ENCODE data around the gene ZNF281.

The ZNF281 gene

DNA sequence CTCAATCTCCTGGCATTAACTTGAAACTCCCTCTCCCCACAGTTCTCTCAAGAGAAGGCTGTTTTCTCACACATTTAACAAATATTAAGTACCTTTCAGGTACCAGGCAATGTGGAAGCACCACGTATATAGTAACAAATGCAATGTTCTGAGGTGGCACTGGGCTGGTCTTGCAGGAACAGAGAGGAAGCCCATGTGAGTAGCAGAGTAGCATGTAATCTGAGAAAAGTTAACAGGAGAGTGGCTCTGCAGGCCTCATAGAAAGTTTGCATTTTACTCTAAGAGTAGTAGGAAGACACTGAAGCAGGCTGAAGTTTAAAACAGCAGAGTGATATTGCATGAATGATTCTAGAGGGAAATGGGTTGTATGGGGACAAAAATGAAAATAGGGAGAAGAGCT lies 21.0 kb downstream of the ZNF281 start:
- no peak for DNase-seq

DNA sequence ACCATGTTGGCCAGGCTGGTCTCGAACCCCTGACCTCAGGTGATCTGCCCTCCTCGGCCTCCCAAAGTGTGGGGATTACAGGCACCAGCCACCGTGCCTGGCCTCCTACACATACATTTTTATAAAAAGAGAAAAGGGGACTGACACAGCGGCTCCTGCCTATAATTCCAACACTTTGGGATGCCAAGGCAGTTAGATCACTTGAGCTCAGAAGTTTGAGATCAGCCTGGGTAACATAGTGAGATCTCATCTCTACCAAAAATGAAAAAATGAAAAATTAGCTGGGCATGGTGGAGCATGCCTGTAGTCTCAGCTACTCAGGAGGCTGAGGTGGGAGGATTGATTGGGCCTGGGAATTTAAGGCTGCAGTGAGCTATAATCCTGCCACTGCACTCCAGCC lies 23.4 kb downstream of the ZNF281 start:
- DNase-seq: no peak

DNA sequence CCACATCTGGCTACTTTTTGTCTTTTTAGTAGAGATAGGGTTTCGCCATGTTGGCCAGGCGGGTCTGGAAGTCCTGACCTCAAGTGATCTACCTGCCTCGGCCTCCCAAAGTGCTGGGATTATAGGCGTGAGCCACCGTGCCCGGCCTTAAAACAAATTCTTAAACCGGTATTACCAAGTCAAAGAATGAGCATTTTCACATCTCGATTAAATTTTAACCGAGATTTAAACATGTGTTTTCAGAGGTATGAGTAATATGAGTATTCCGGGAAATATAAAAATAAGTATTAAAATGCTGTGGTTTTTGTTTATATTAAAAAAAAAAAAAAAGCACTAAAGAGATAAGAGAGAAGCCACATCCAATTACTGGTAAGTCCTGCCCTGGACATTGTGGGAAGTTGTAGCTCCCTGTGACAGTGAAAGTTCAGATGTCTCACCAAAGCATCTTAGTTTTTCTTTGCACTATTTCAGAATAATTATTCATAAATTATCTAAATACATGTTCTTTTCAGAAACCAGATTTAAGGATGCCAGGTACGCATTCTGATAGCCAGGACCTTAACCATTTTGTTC lies 24.9 kb downstream of the ZNF281 start:
- no peak for DNase-seq

DNA sequence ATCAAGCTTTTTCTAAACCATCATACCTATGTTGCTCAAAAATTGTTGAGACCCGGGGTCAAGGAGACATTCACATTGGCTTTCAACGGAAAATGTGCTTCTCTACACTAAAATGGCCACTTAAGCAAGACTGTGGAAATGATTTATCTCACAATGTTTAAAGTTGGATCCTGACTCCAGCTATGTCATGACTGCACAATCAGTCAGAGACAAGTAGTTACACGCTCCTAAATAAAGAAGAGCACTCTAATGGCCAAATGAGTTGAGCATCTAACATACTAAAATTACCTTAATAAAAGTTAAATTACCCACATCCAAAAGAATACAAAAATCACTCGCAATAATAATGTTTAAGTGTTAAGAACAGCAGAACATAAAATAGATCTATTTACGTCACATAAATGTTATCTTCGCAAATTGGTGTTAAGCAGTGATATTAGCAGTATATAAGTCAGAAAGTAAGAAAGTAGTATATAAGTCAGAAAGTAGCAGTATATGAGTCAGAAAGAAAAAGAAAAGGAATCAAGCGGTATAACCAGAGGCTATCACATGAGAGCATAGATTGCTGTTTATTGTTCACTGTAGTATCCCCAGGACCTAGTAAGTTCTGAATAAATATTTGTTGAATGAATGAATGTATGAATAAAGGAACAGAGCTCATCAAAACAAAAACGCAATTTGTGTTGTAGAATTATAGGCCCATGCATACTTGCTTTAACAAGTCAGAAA lies 28.4 kb downstream of the ZNF281 start:
- no peak for DNase-seq

DNA sequence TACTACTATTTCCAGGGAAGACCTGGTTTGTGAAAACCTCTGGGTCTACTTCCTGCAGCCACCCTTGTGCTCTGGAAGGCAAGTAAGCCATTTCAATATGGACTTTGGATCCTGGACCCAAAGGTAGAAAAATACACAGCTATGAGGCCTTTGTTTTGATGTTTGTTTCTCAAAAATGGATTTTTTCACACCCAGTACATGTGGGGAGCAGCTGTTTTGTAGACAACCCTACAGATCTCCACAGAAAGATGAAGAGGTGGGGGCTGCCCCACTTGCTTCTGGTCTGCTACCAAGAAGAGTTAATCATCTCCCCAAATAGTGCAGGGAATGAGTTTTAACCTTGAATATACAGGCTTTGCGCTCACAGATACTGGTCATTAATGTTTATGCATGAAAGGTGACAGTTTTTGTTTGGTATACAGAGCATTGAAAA lies 29.2 kb downstream of the ZNF281 start:
- no peak for DNase-seq

DNA sequence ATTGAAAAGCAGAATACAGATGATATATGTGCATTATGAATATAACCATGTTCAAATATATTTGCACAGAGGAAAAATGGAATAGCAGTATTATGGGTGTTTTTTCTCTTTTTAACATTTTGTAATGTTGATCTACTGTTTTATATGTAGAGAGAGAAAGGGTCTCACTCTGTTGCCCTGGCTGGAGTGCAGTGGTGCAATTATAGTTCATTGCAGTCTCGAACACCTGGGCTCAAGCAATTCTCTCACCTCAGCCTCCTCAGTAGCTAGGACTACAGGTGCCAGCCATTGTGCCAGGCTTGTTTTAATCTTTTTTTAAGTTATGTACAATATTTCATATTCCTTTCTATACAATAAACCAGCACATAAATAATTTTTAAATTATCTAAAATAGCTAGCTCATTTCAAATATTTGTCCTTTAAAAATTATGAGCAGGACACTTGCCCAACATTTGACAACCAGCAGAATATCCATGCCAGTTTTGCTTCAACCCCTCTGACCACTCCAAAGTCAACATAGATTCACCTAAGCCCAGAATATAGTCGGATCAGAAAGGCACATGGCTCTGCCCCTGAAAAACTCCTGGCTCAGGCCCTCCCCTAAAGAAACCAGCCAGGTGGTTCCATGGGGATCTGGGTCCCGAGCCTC lies 29.8 kb downstream of the ZNF281 start:
- no peak for DNase-seq

DNA sequence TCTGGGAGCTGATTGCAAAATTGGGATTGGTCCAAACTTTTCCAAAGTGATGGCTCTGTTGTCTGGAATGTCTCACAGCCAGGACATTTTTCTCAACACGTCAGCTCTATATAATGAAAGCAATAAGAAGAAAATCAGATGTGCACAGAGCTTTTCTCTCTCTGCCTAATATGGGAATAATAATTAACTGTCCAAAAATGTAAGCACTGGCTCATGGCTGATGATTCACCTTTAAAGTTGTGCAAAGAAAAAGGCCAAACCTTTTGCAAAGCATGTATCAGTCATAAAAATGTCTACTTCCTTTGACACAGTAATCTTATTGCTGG lies 30.4 kb downstream of the ZNF281 start:
- no peak for DNase-seq

DNA sequence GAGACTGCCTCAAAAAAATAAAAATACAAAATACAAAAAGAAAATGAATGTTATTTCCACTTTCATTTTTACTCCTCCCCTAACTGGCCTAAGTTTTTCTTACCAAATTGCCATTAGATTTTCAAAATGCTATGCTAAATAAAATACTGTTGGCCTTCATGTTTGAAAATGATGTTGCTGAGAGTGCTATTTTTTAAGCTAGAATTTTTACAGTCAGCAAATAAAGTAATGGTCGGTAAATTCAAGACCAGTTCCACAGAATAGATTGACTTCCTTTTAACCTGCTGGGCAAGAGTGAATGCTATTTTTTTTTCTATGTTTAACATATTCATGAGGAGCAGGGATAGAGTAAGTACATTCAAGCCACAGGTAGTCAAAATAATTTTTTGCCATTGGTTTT lies 31.7 kb downstream of the ZNF281 start:
- DNase-seq: no peak

DNA sequence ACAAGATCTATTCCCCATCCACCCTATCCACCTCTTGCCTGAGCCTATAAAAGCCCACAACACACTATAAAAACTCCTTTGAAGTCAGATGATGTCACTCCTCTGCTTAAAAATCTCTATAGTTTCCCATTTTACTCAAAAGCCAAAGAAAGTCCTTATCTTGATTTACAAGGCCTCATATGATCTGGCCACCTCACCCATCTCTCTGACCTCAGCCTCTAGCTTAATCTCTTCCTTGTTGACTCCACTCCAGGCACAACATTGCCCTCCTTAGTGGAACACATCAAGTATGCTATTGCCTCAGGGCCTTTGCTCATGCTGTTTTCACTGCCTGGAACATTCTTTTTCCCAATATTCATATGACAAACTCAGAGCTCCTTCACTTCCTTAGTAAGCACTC lies 33.3 kb downstream of the ZNF281 start:
- no peak for DNase-seq

DNA sequence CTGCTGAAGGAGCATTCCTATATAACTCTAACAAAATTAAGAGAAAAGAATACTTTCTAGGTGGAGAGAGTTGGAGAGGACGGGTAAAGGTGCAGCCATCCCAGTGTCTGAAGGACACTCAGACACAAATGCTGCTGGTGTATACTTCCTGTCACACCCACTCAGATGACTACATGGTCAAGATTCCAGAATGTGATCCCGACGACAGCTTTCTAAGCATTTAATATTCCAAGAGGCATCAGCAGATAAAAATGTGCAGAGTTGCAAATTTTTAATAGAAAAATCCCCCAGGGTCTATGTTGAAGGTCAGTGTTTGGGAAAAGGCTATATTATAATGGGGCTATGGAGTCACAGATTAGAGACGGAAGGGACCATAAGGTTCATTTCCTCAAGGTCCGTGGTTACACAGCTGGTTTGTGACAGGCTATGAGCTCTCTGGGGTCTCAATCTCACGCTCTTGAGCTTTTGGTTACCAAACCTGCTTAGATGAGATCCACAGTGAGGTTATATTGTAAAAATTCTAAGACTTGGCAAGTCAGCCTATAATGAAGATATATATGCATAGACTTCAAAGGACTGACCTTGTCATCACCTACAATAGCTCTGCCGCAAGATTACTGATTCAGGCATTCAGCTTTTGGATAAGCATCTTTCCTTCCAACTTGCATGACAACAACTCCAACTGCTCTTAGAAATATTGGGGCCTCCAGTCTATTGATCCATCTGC lies 35.1 kb downstream of the ZNF281 start:
- no peak for DNase-seq

DNA sequence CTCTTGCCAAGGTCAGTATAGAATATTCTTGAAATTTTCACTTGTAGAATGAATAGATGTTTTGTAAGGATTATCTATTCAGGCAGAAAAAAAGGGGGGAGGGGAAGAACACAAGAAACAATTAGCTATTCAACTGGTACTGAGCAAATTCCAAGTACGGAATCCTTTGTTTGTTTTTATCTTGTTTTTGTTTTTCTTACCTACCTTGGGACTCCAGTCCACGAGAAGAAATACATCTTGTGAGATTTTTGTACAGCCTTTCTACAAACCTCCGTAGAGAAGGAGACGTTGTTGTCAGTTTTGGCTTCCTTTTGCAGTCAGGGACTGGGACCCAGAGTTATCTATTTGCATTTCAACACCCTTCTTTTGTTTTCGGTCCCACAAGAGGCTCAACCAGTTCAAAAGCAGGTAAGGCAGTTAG lies 36.0 kb downstream of the ZNF281 start:
- DNase-seq: no peak

DNA sequence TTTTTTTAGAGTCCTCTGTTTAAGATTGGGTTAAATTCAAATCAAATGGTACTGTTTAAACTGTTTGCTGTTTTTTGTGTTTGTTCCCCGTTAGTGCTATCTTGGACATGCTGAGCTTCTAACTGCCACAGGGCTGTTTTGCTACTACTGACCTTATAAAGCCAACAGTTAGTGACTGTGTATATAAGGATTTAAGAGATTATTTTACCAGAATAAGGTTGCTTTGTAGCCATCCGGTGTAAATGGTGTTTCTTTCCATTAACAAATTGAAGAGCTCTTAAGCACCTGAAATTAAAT lies 37.0 kb downstream of the ZNF281 start:
- DNase-seq: no peak

DNA sequence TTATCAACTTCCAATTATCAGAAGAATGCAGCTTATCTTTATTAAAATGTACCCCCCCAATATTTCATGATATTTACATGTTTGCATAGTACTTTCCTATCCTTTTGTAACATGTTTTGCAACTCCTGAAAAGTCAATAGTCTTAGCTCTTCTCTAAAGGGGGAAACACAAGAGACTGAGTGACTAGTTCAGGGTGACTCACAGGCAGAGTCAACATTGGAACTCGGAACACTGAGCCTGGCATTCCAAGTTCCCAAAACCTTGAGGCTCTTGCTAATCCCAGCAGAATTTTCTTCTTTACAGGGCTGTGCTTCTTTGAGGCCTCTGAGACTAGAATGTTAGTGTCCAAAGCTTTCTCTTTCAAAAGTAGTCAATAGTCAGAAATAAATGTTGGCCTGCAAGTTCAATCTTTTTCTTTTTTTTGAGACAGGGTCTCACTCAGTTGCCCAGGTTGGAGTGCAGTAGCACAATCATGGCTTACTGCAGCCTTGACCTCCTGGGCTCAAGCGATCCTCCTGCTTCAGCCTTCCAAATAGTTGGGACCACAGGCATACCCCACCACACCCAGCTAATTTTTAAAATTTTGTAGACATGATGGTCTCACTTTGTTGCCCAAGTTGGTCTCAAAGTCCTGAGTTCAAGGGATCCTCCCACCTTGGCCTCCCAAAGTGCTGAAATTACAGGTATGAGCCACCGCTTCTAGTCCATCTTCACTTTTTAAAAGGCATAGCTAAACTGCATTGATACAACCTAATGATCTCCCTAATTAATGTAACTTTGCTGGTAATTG lies 37.5 kb downstream of the ZNF281 start:
- no peak for DNase-seq

DNA sequence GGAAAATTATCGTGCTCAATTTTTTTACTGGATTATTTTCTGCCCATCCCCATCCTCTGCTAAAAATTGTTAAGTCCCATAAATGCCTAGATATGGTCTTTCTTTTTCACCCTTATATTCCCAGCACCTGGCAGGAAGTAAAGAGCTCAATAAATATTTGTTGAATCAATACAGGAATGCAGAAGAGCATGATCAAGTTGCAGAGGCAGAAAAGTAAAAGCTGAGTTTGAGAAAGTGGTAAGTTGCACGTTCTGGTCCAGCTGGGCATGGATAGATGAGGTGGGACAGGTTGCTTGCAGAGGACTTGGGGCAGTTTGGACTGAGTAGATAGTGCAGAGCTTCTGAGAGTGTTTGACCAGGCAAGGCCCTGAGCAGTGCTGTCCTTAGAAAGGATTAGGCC lies 40.1 kb downstream of the ZNF281 start:
- no peak for DNase-seq

DNA sequence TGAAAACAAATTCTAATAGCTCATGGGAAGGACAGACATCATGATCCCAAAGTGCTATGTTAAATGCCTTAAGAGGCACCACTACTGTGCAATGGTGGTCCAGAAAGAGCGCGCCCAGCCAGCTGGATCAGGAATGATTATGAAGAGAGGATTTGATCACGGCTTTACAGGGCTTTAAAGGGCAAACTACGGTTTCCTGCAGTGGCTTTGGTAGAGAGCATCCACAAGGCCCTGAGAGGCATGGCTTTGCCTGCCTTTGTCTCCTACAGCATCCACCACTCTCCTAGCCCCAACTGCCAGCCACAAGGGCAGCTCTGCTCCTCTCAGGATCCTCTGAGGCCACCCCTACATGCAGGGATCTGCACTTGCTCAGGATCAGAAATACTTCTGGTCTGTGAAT lies 40.7 kb downstream of the ZNF281 start:
- DNase-seq: no peak

DNA sequence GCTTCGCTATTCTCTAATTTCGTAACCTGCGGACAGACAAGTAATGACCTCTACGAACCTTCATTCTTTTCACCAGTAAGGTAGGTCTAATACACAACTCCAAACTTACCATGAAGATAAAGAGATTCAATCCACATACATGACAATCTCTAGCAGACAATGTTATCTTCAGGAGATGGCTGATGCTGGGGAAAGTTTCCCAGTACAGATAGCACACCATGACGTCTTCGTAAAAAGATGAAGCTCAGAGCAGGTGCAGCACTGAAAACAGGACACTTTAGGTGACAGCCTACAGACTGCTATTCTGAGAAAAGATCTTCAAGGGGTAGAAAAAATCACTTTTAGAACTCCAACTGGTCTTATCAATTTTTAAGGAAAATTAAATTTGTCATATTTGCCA lies 41.3 kb downstream of the ZNF281 start:
- DNase-seq: no peak

DNA sequence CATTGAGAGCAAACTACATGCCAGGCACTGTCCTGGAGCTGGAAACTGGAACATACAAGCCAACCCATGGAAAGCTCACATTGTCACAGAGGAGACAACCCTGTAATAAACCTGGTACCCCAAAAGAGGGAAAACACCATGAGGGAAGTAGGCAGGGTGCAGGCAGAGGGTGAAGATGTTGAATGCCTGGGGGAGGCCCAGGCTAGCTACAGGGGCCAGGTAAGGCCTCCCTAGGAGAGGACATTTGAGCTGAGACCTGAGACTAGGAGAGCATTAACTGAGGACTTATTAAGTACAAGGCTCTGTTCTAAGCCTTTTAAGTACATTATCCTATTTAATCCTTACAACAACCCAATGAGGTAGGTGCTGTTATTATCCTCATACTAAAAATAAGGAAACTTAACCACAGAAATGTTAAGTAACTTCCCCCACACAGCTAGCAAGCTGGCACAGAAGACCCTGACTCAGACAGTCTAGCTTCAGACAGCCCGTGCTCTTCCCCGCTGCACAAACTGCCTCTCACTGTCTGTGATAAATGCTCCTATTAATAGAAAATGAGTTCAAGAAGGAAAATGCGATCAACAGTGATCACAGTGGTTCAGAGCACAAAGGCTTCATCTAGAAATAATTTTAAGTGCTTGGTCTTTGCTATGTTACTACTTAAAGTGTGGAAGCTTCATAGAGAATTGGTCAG lies 41.8 kb downstream of the ZNF281 start:
- DNase-seq: no peak

DNA sequence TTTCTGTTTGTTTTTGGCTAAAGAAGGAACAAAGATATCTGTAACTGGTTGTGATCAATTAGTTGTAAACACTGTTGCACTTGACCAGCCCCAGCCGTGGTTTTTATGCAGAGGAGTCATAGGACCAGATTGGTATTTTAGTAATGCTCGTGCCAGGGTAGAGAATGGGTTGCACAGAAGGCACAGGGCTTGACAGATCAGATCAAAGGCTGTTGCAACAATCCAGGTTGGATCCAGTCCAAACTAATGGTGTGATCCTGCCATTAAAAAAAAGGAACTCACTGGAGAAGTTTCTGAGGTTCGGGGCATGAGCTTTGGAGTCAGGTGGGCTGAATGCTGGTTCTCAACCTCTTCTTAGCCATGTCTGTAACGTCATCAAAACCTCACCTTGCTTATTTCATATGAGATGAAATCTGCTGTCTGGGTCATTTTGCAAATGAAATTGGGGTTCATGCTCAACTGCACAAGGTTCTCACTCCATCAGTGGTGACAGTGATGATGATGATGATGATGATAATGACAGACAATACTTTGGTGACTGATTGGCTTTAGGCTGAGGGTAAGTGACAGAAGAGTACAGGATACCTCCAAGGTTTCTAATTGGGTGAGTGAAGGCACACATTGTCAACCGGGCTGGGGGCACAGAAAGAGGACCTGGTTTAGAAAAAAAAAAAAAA lies 43.1 kb downstream of the ZNF281 start:
- DNase-seq: no peak

DNA sequence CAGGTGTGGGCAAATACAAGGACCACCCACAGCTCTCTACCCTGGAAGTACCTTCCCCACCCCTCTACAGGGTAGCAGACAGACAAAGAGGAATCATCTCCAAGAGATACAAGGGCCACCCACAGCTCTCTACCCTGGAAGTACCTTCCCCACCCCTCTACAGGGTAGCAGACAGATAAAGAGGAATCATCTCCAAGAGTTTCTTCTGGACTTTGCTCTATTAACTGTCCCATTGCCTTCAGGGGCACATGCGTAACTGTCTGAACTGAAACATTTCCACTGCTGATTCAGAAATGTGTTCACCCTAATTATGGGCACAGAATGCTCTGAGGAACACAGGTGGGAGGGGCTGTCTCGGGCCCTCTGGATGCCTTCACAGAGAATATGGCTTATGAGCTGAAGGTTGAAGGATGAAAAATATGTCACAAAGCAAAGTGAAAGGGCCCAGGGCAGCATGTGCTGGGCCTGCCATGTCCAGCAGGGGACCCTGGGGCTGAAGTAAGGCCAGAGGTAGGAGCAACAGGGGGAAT lies 43.9 kb downstream of the ZNF281 start:
- DNase-seq: no peak

DNA sequence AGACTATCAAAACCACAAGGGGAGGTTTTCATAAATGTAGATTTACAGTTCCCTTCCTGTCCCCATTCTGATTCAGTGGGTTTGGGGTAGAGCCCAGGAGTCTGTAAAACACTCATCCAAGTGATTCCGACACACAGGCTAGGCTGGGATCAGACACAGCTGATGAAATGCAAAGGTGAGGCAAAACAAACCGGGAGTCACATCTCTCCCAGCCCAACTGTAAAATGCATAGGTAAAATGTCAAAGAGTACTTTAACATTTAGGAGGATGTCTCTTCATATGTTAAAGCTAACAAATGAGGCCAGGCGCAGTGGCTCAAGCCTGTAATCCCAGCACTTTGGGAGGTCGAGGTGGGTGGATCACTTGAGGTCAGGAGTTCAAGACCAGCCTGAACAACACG lies 45.0 kb downstream of the ZNF281 start:
- no peak for DNase-seq

DNA sequence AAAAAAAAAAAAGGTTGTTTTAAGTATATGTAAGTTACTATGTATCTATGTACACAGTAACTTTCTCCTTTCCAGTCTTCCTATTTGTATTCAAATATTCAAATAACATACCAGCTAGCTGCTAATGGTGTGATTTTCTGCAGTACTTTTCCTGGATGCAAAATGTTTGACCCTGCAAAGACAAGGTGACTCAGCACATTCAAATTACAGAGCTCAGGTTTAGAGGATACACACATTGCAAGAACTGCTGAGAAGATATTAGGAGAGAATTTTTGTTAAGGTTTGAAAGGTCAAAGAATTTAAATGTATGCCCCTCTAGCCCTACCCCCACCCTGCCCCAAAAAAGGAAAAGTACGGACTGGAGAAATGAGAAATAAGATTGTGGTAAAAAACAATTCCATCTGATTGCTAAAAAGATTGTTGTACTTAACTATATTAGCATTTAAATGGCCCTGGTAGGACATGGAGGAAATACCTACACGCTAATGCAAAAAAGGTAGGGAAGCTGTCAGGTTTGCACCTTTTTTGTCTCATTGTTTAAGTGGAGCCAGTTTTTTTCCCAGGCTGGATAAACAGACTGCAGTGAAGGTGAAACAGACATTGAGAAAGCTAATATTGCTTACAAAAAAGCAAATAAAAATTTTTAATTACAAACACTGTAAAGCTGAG lies 45.6 kb downstream of the ZNF281 start:
- no peak for DNase-seq
